Limb (tissue), 2 donors: ENCODE measurements around the gene CNDP1.

ENCODE experiments used
- DNase-seq, 2 donors: peaks; one replicate each; pipeline ENCODE4 v3.0.0-alpha.2; 2016; ENCODE audit errors: extremely low spot score in 2 of 2

The CNDP1 gene

DNA sequence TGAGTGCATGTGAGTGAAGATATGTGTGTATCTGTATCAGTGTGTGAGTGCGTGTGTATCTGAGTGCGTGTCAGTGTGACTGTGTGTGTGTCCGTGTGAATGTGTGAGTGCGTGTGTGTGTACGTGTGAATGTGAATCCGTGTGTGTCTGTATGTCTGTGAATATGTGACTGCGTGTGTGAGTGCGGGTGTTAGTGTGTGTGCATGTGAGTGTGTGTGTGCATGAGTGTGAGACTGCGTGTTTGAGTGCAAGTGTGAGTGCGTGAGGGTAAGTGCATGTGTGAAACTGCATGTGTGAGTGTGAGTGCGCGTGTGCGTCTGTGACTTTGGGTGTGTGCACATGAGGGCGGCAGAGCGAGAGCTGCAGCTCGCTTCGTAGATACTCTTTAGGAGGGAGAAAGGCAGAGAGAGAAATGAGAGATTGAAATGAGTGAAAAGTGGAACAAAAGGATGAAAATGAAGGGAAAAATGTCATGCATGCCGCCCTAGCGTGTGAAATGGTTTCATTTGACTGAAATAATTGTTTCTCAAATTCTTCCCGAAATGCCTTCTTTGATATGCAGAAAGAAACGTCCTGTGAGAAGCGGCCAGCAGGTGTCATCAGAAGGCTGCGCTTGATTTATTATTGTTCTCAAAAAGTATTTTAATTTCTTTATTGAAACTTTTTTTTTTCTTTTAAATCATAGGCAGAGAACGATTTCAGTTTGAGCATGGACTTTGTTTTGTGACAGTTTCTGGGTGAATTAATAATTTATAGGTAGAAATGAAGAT lies 88.9 kb downstream of the CNDP1 start:
- no peak for DNase-seq

DNA sequence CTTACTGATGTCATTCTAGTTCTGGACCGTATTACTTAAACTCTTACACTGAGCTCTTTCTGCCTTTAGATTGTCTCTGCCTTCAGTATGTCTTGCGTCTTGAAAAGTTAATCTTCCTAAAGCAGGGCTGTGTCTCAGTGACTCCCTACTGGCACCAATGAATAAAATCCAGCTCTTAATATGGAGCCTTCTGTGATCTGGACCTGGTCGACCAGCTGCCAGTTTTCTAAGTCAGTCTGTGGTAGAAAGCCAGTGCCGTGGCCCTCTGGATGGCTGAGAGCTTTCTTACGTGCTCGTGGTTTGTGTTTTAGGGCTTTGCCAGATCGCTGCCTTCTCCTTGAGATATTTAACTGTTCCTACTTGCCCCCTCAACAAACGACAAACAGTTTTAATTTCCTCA lies 90.2 kb downstream of the CNDP1 start:
- no peak for DNase-seq

GRCh38 chr18:74625157-74625556 lies 90.9 kb downstream of the CNDP1 start:
- DNase-seq, result no peak

DNA sequence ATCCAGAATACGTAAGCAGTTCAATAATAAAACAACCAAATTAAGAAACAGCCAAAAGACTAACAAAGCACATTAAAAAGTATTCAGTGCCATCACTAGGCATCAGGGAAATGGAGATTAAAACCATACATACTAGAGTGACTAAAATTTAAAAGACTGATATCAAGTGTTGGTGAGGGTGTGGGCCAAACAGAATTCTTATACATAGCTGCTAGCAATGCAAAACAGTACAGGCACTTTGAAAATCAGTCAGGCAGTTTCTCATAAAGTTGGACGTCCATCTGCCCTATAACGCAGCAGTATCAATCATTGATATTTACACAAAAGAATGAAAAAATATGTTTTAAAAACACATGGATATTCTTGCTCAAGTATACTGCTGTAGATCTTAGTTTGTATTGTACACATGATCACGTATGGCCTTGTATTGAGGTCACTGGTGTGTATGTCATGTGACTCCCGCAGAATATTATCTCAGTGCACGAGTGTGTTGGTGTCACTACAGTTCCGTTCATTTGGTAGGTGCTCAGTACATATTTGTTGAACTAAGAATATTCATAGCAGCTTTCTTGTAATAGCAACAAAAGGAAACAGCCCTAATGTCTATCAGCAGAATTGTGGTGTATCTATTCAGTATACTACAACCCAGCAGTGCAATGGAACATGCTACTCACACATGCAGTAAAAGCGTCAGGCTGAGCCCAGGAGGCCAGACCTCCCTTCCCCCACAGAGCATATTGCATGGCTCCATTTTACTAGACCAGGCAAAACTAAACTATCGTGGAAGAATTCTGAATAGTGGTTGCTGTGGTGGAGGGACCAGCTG lies 92.0 kb downstream of the CNDP1 start:
- no peak for DNase-seq

DNA sequence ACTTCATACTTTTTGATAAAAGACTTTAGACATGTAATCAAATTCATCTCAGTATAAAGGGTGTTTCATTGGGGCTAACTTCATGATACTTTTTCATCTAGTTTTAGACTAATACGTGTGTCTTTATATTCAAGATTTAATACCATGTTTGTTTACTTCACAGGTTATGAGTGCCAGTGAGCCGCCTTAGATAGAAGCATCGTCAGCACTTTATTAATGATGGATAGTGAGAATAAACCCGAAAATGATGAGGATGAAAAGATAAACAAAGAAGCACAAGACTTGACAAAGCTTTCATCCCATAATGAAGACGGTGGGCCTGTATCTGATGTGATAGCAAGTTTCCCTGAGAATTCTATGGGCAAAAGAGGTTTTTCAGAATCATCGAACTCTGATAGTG lies 96.5 kb downstream of the CNDP1 start:
- DNase-seq, result no peak

DNA sequence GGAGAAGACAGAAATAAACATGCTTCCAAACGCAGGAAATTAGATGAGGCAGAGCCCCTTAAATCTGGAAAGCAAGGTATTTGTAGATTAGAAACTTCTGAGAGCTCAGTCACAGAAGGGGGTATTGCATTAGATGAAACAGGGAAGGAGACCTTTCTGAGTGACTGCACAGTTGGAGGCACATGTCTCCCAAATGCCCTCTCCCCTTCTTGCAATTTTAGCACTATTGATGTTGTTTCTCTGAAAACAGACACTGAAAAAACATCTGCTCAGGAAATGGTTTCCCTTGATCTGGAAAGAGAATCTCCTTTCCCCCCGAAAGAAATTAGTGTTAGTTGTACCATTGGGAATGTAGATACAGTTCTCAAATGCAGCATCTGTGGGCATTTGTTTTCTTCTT lies 96.9 kb downstream of the CNDP1 start:
- no peak for DNase-seq

- DNase-seq, result no peak
These were observed 97.5 kb downstream of the CNDP1 start for GRCh38 chr18:74631623-74632350.

DNA sequence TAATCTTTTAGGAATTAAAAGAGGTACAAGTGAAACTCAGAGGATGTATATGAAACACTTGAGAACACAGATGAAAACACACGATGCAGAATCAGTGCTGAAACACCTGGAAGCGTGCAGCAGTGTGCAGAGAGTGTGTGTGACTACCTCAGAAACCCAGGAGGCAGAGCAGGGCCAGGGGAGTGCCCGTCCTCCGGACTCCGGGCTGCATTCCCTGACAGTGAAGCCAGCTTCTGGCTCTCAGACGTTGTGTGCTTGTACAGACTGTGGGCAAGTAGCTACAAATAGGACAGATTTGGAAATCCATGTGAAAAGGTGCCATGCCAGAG lies 98.0 kb downstream of the CNDP1 start:
- no peak for DNase-seq

- DNase-seq, result no peak
These were observed 98.6 kb downstream of the CNDP1 start for GRCh38 chr18:74632856-74633255.

GRCh38 chr18:74633652-74634352 lies 99.5 kb downstream of the CNDP1 start:
- no peak for DNase-seq

DNA sequence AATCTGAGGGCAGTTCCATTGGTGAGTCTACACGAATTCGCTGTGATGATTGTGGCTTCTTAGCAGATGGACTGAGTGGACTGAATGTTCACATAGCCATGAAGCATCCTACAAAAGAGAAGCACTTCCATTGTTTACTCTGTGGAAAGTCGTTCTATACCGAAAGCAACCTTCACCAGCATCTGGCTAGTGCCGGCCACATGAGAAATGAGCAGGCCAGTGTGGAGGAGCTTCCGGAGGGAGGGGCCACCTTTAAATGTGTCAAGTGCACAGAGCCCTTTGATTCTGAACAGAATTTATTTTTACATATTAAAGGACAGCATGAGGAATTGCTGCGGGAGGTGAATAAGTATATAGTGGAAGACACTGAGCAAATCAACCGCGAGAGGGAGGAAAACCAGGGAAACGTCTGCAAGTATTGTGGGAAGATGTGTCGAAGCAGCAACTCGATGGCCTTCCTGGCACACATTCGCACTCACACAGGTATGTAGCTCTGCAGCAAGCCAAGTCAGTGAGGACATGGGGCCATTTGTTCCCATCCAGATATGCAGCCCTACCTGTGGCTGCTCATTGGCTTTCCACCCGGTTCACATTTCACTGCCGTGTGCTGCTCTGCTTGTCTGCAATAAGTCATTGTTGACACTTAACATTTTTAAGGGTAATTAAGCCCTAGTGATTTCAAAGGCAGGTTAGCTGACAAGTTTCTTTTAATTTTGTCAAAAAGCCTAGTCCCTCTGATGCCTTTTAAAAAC lies 101.1 kb downstream of the CNDP1 start:
- DNase-seq, result no peak
